Activated CD4-positive, CD25-positive, alpha-beta regulatory T cell treated with anti-CD3 and anti-CD28 coated beads, Interleukin-2, amount 50 U/mL, for 16 hours (primary cell): ENCODE results near the gene SIRT2.
"Not testable (repeated sequence)": the region's sequence is repeated elsewhere in the genome, so short reads cannot be mapped to it uniquely, and the experiment has no call there.

Source experiments
- DNase-seq: peaks from one replicate; pipeline ENCODE4 v3.0.0-alpha.2; 2020; ENCODE audit warnings: low read depth, low spot score

SIRT2 gene

GRCh38 chr19:38830039-38830733 is 69.2 kb downstream of the SIRT2 start:
- no peak for DNase-seq

DNA sequence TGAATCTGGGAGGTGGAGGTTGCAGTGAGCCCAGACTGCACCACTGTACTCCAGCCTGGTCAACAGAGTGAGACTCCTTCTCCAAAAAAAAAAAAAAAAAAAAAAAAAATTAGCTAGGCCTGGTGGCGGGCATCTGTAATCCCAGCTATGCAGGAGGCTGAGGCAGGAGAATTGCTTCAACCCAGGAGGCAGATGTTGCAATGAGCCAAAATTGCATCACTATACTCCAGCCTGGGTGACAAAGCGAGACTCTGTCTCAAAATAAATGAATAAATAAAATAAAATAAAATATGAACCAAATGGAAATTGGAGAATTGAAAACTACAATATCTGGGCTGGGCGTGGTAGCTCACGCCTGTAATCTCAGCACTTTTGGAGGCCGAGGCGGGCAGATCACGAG is 70.2 kb downstream of the SIRT2 start:
- not testable (repeated sequence) for DNase-seq
